ENCODE measurements around the gene UNC13D. TPM values are rescaled to one million over a fixed set of nuclear protein-coding genes. Genes with fewer than 3 reads are reported as not detected.

The UNC13D gene
- total and polyA plus RNA-seq, 9 of the 15 experiments (the other 6 are each of a cell fraction or from before 2014, with no cell fraction given), result 0.86 to 244 (median 69.2) TPM

DNA sequence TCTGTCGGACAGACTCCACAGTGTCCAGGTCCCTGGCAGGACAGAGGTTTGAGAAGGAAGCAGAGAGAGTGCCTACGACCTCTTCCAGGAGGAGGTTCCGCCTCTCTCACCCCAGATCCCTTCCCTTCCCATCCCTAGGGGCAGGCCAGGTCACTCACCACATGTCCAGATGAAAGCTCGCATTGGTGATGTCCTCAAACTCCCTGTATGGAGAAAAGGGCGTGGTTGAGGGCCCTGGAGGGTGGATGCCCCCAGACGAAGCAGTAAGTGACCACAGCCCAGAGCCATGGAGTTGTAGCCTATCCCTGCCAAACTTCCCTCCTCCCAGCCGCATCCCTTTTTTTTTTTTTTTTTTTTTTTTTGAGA lies 3.4 kb downstream of the UNC13D start (continued):
- TF ChIP-seq MLLT1 (IDR thresholded peaks at IDR 0.05), result no peak
- no peak for TF ChIP-seq MNT (conservative IDR thresholded peaks at IDR 0.05)
- TF ChIP-seq HDAC2 (IDR thresholded peaks at IDR 0.05), result no peak
- no peak for TF ChIP-seq POLR3A (IDR thresholded peaks at IDR 0.05; ENCODE audit: borderline replicate concordance, extremely low read depth, insufficient read depth, insufficient read length)
- TF ChIP-seq POLR3G (IDR thresholded peaks at IDR 0.05; ENCODE audit: extremely low read depth, insufficient read length, insufficient replicate concordance), result no peak
- TF ChIP-seq SAP30 (IDR thresholded peaks at IDR 0.05; ENCODE audit: borderline replicate concordance, insufficient read depth, low read depth, low read length, poor library complexity, severe bottlenecking), result no peak
- TF ChIP-seq RFX5 (IDR thresholded peaks at IDR 0.05; ENCODE audit: low read depth, low read length), result no peak
- no peak for TF ChIP-seq ZBTB26 (CRISPR knock-in tag; IDR thresholded peaks at IDR 0.05)
